ENCODE measurements around the gene FLT4. TPM values are rescaled to one million over a fixed set of nuclear protein-coding genes. Genes with fewer than 3 reads are reported as not detected.
"Not testable (repeated sequence)": the region's sequence is repeated elsewhere in the genome, so short reads cannot be mapped to it uniquely, and the experiment has no call there.

FLT4 gene
- 10 to 100 TPM; 25.4 to 32.7 (median 28.9) TPM for polyA plus RNA-seq (ENCODE audit: insufficient read length in 4 of 4)

GRCh38 chr5:180649297-180650039 is at the start of gene FLT4:
TSS of gene FLT4 (minus strand) at chr5:180649600. CDS start at chr5:180649545, 55 bp downstream.
- DNase-seq (ENCODE audit: low read depth in 4 of 4, low spot score in 3 of 4) = no peak

- no peak for DNase-seq (ENCODE audit: low read depth in 4 of 4, low spot score in 3 of 4)
Observed at GRCh38 chr5:180699042-180699441, 49.6 kb upstream of the FLT4 start.

- no peak for DNase-seq (ENCODE audit: low read depth in 4 of 4, low spot score in 3 of 4)
Observed at GRCh38 chr5:180696116-180696515, 46.7 kb upstream of the FLT4 start.

GRCh38 chr5:180692429-180692828 is 43.0 kb upstream of the FLT4 start:
- no peak for DNase-seq (ENCODE audit: low read depth in 4 of 4, low spot score in 3 of 4)

GRCh38 chr5:180691046-180691445 is 41.6 kb upstream of the FLT4 start:
- DNase-seq (ENCODE audit: low read depth in 4 of 4, low spot score in 3 of 4) = no peak

GRCh38 chr5:180690562-180690961 is 41.2 kb upstream of the FLT4 start:
- DNase-seq (ENCODE audit: low read depth in 4 of 4, low spot score in 3 of 4) = no peak

- no peak for DNase-seq (ENCODE audit: low read depth in 4 of 4, low spot score in 3 of 4)
Observed at GRCh38 chr5:180689775-180690174, 40.4 kb upstream of the FLT4 start.

GRCh38 chr5:180689071-180689694 is 39.8 kb upstream of the FLT4 start:
- no peak for DNase-seq (ENCODE audit: low read depth in 4 of 4, low spot score in 3 of 4)

- DNase-seq (ENCODE audit: low read depth in 4 of 4, low spot score in 3 of 4) = no peak
Observed at GRCh38 chr5:180688330-180689070, 39.1 kb upstream of the FLT4 start.

GRCh38 chr5:180686799-180687198 is 37.4 kb upstream of the FLT4 start:
- not testable (repeated sequence) for DNase-seq (ENCODE audit: low read depth in 4 of 4, low spot score in 3 of 4)

GRCh38 chr5:180684623-180685161 is 35.3 kb upstream of the FLT4 start:
- DNase-seq (ENCODE audit: low read depth in 4 of 4, low spot score in 3 of 4) = no peak

GRCh38 chr5:180683220-180683922 is 34.0 kb upstream of the FLT4 start:
- DNase-seq (ENCODE audit: low read depth in 4 of 4, low spot score in 3 of 4) = no peak

GRCh38 chr5:180682560-180682959 is 33.2 kb upstream of the FLT4 start:
- no peak for DNase-seq (ENCODE audit: low read depth in 4 of 4, low spot score in 3 of 4)

- DNase-seq (ENCODE audit: low read depth in 4 of 4, low spot score in 3 of 4) = not testable (repeated sequence)
Observed at GRCh38 chr5:180682008-180682407, 32.6 kb upstream of the FLT4 start.

- not testable (repeated sequence) for DNase-seq (ENCODE audit: low read depth in 4 of 4, low spot score in 3 of 4)
Observed at GRCh38 chr5:180678319-180678718, 28.9 kb upstream of the FLT4 start.

GRCh38 chr5:180675036-180675635 is 25.7 kb upstream of the FLT4 start:
- DNase-seq (ENCODE audit: low read depth in 4 of 4, low spot score in 3 of 4) = no peak

GRCh38 chr5:180674090-180674475 is 24.7 kb upstream of the FLT4 start:
- DNase-seq (ENCODE audit: low read depth in 4 of 4, low spot score in 3 of 4) = not testable (repeated sequence)

GRCh38 chr5:180673371-180674089 is 24.1 kb upstream of the FLT4 start:
- DNase-seq (ENCODE audit: low read depth in 4 of 4, low spot score in 3 of 4) = no peak

GRCh38 chr5:180671958-180672524 is 22.6 kb upstream of the FLT4 start:
- DNase-seq (ENCODE audit: low read depth in 4 of 4, low spot score in 3 of 4) = not testable (repeated sequence)
